Activated CD4-positive, alpha-beta T cell treated with anti-CD3 and anti-CD28 coated beads for 4 hours (primary cell): Measurements from ENCODE around the gene JAK2.
"Not testable (repeated sequence)": the region's sequence is repeated elsewhere in the genome, so short reads cannot be mapped to it uniquely, and the experiment has no call there.

Source experiments
- DNase-seq, 2 donors: peaks; one replicate each; pipeline ENCODE4 v3.0.0-alpha.2; 2020

Gene JAK2

GRCh38 chr9:4984621-4985385 lies at the start of gene JAK2:
TSS of gene JAK2 (plus strand) at chr9:4985272. CDS start at chr9:5021988, 36,716 bp downstream.
- peak; percentile 74 to 83 for DNase-seq

- no peak for DNase-seq
Measured at GRCh38 chr9:4936277-4936676, 48.8 kb upstream of the JAK2 start.

- DNase-seq, result no peak
Measured at GRCh38 chr9:4936823-4937222, 48.2 kb upstream of the JAK2 start.

- DNase-seq, result no peak
Measured at GRCh38 chr9:4937446-4937845, 47.6 kb upstream of the JAK2 start.

- no peak for DNase-seq
Measured at GRCh38 chr9:4938496-4938895, 46.6 kb upstream of the JAK2 start.

GRCh38 chr9:4939118-4939561 lies 45.9 kb upstream of the JAK2 start:
- DNase-seq, result no peak

GRCh38 chr9:4942042-4942691 lies 42.9 kb upstream of the JAK2 start:
- not testable (repeated sequence) for DNase-seq

GRCh38 chr9:4943346-4943745 lies 41.7 kb upstream of the JAK2 start:
- no peak for DNase-seq

GRCh38 chr9:4944431-4945211 lies 40.5 kb upstream of the JAK2 start:
- not testable (repeated sequence) for DNase-seq

- DNase-seq, result no peak
Measured at GRCh38 chr9:4946937-4947336, 38.1 kb upstream of the JAK2 start.

- no peak for DNase-seq
Measured at GRCh38 chr9:4955836-4956235, 29.2 kb upstream of the JAK2 start.

- DNase-seq, result no peak
Measured at GRCh38 chr9:4959031-4959430, 26.0 kb upstream of the JAK2 start.

GRCh38 chr9:4962085-4962484 lies 23.0 kb upstream of the JAK2 start:
- no peak for DNase-seq

GRCh38 chr9:4964540-4964939 lies 20.5 kb upstream of the JAK2 start:
- no peak for DNase-seq

- no peak for DNase-seq
Measured at GRCh38 chr9:4965174-4965821, 19.8 kb upstream of the JAK2 start.

GRCh38 chr9:4967523-4967922 lies 17.5 kb upstream of the JAK2 start:
- no peak for DNase-seq

GRCh38 chr9:4969130-4969529 lies 15.9 kb upstream of the JAK2 start:
- DNase-seq, result no peak

GRCh38 chr9:4970970-4971641 lies 14.0 kb upstream of the JAK2 start:
- peak; percentile 52 to 66 for DNase-seq

GRCh38 chr9:4973246-4973645 lies 11.8 kb upstream of the JAK2 start:
- no peak for DNase-seq

- DNase-seq, result no peak
Measured at GRCh38 chr9:4973902-4974301, 11.2 kb upstream of the JAK2 start.

GRCh38 chr9:4979239-4979638 lies 5.8 kb upstream of the JAK2 start:
- no peak for DNase-seq

- no peak for DNase-seq
Measured at GRCh38 chr9:4980086-4980727, 4.9 kb upstream of the JAK2 start.
